CD4-positive, alpha-beta T cell (primary cell): Measurements from ENCODE around the gene MLLT10. TPM values are rescaled to one million over a fixed set of nuclear protein-coding genes. Genes with fewer than 3 reads are reported as not detected.

Experiments
- ATAC-seq: fragments of 200-7000 bp; cut with Tn5 transposase; one replicate; pipeline ENCODE4 v1.10.0; 2022; ENCODE audit warnings: mild to moderate bottlenecking; ENCODE audit not compliant: poor library complexity
- CTCF ChIA-PET: fragments of 350-600 bp; sonication (Branson Sonifier 250); formaldehyde crosslinking; loops from one replicate; lab custom pipeline; 2021; ENCODE audit warnings: antibody characterized with exemption, inconsistent platforms; lab: Charles Lee
- POLR2A ChIA-PET: fragments of 350-600 bp; sonication (Branson Sonifier 250); formaldehyde crosslinking; loops from one replicate; lab custom pipeline; 2021; ENCODE audit warnings: antibody characterized with exemption, inconsistent platforms; lab: Charles Lee
- DNase-seq, 14 experiments: peaks; one replicate each; pipeline ENCODE4 v3.0.0-alpha.2; 2013 to 2020; ENCODE audit warnings: mixed read lengths in 2 of 14
- H3K27ac ChIP-seq, 2 donors: one replicate each; pipeline versions ENCODE4 v1.5.1 to v1.7.0; 2013; ENCODE audit warnings: low read length in 2 of 2, low read depth in 1 of 2, mild to moderate bottlenecking in 1 of 2
- H3K27me3 ChIP-seq, 2 experiments: 1 replicate in 1 of 2; 2 replicates in 1 of 2; pipeline versions ENCODE4 v1.6.1 to v1.7.0; 2013; ENCODE audit warnings: low read length in 2 of 2, control low read depth in 1 of 2, mild to moderate bottlenecking in 1 of 2, moderate library complexity in 1 of 2; ENCODE audit not compliant: insufficient read depth in 2 of 2, control insufficient read depth in 1 of 2
- H3K36me3 ChIP-seq: one replicate; pipeline ENCODE4 v1.6.1; 2013; ENCODE audit warnings: low read length, control low read depth; ENCODE audit not compliant: insufficient read depth
- H3K4me1 ChIP-seq: one replicate; pipeline ENCODE4 v1.6.1; 2013; ENCODE audit warnings: low read length, control low read depth; ENCODE audit not compliant: insufficient read depth
- H3K4me3 ChIP-seq: one replicate; pipeline ENCODE4 v1.5.1; 2013; ENCODE audit warnings: mild to moderate bottlenecking, low read length, moderate library complexity
- H3K9me3 ChIP-seq, 2 experiments: 1 replicate in 1 of 2; 2 replicates in 1 of 2; pipeline versions ENCODE4 v1.6.1 to v1.7.0; 2013; ENCODE audit warnings: low read length in 2 of 2, mild to moderate bottlenecking in 2 of 2, control low read depth in 1 of 2, moderate library complexity in 1 of 2; ENCODE audit not compliant: control insufficient read depth in 1 of 2, insufficient read depth in 1 of 2
- H3K27ac Mint-ChIP-seq: one replicate; pipeline ENCODE4 v1.8.0; 2020; ENCODE audit warnings: mixed read lengths
- H3K27me3 Mint-ChIP-seq: one replicate; pipeline ENCODE4 v1.8.0; 2021; ENCODE audit warnings: mixed read lengths
- H3K36me3 Mint-ChIP-seq: one replicate; pipeline ENCODE4 v1.8.0; 2021; ENCODE audit warnings: low read depth, mixed read lengths
- H3K4me1 Mint-ChIP-seq: one replicate; pipeline ENCODE4 v1.8.0; 2021; ENCODE audit warnings: low read depth, mixed read lengths
- H3K4me3 Mint-ChIP-seq: one replicate; pipeline ENCODE4 v1.8.0; 2020; ENCODE audit warnings: mild to moderate bottlenecking, mixed read lengths
- H3K9me3 Mint-ChIP-seq: one replicate; pipeline ENCODE4 v1.8.0; 2020; ENCODE audit warnings: mixed read lengths
- CTCF ChIP-seq: fragments of 200-600 bp; IDR thresholded peaks from one replicate; pipeline ENCODE4 v1.8.0; 2022; ENCODE audit warnings: antibody characterized with exemption, mild to moderate bottlenecking
- intact Hi-C, 2 experiments: fragments of 100-400 bp; cut with DNase I in 1 of 2; cut with micrococcal nuclease in 1 of 2; formaldehyde crosslinking; loops; one replicate each; pipeline versions ENCODE4 v1.15.1 to v1.9.0; 2023 to 2025; cut with DNase I, micrococcal nuclease
- total RNA-seq, 174 experiments: library from RNA in 2 of 174; stranded (reverse) in 2 of 174; gene quantifications; one replicate each; pipeline ENCODE4 v1.2.3 and lab custom pipeline; 2021 to 2026

The MLLT10 gene
- total RNA-seq, 2 experiments from 2014 or later, result 46.0 to 64.1 TPM

- Histone ChIP-seq H3K27me3 (no peaks in the 10 kb centered on the region), H3K9me3 (no peaks in the 10 kb centered on the region), H3K4me3 (no peak overlapping the region), H3K4me1 (peaks cover 30% of the 10 kb centered on the region), H3K36me3 (no peaks in the 10 kb centered on the region), H3K27ac (no peak overlapping the region)
- no peak for TF ChIP-seq CTCF
- intact Hi-C loops, result loop anchor here (5.0 to 10.0 kb wide), 2 partner anchors 33 to 694 kb away; no protein-coding TSS in a partner anchor
- DNase-seq (no peak), ATAC-seq (no peak)
- CTCF ChIA-PET, result interaction anchor here (1.3 kb wide), 1 partner anchor 35 kb away, joined by 3 read pairs; no protein-coding TSS in a partner anchor
- peak overlapping the region; percentile 30 for H3K27ac Mint-ChIP-seq
- peaks cover under 1% of the 10 kb centered on the region for H3K27me3 Mint-ChIP-seq
- POLR2A ChIA-PET, result no interaction called here
- peaks cover 41% of the 10 kb centered on the region for H3K4me1 Mint-ChIP-seq
- H3K9me3 Mint-ChIP-seq, result no peaks in the 10 kb centered on the region
- peaks cover 22% of the 10 kb centered on the region for H3K36me3 Mint-ChIP-seq
- H3K4me3 Mint-ChIP-seq, result peak overlapping the region; percentile 30
Observed at GRCh38 chr10:21530641-21531040, 3.4 kb upstream of the MLLT10 start.

GRCh38 chr10:21531164-21531563 is 2.9 kb upstream of the MLLT10 start:
- no peaks in the 10 kb centered on the region for H3K9me3 Mint-ChIP-seq
- Histone ChIP-seq H3K9me3 (no peaks in the 10 kb centered on the region), H3K27me3 (no peaks in the 10 kb centered on the region), H3K36me3 (no peaks in the 10 kb centered on the region), H3K4me1 (peaks cover 31% of the 10 kb centered on the region), H3K27ac (no peak overlapping the region), H3K4me3 (no peak overlapping the region)
- H3K27me3 Mint-ChIP-seq, result no peaks in the 10 kb centered on the region
- ChIA-PET CTCF (no interaction called here), POLR2A (no interaction called here)
- H3K36me3 Mint-ChIP-seq, result peaks cover 23% of the 10 kb centered on the region
- peaks cover 43% of the 10 kb centered on the region for H3K4me1 Mint-ChIP-seq
- TF ChIP-seq CTCF, result no peak
- intact Hi-C loops, result loop anchor here (5.0 to 10.0 kb wide), 2 partner anchors 34 to 694 kb away; no protein-coding TSS in a partner anchor
- DNase-seq, result no peak
- H3K4me3 Mint-ChIP-seq, result no peak overlapping the region
- ATAC-seq, result no peak
- peak overlapping the region; percentile 30 for H3K27ac Mint-ChIP-seq

GRCh38 chr10:21532694-21533466 is 1.2 kb upstream of the MLLT10 start:
- no peaks in the 10 kb centered on the region for H3K27me3 ChIP-seq
- POLR2A ChIA-PET, result interaction anchor here (0.6 to 2.4 kb wide), 9 partner anchors 7 to 904 kb away, joined by 3 to 16 read pairs (median 4); partner anchors contain the start of genes DNAJC1 and SKIDA1
- peak overlapping the region; percentile 81 to 83 for H3K27ac ChIP-seq
- Mint-ChIP-seq H3K36me3 (peaks cover 28% of the 10 kb centered on the region), H3K4me3 (peak overlapping the region; percentile 96), H3K27me3 (no peaks in the 10 kb centered on the region), H3K27ac (peak overlapping the region; percentile 90), H3K4me1 (peaks cover 33% of the 10 kb centered on the region), H3K9me3 (no peaks in the 10 kb centered on the region)
- no peaks in the 10 kb centered on the region for H3K9me3 ChIP-seq
- H3K4me3 ChIP-seq, result peak overlapping the region; percentile 85
- no peak for TF ChIP-seq CTCF
- H3K4me1 ChIP-seq, result peaks cover 19% of the 10 kb centered on the region
- no peak for DNase-seq
- peaks cover 2% of the 10 kb centered on the region for H3K36me3 ChIP-seq
- CTCF ChIA-PET, result interaction anchor here (0.8 to 2.2 kb wide), 2 partner anchors 37 to 39 kb away, joined by 3 to 14 read pairs; no protein-coding TSS in a partner anchor
- intact Hi-C loops, result loop anchor here (2.0 to 10.0 kb wide), 3 partner anchors 36 to 786 kb away; no protein-coding TSS in a partner anchor
- ATAC-seq, result no peak
